Esophagus muscularis mucosa (tissue), 3 donors: ENCODE measurements around the gene ZPR1.

Source experiments
- CTCF ChIP-seq, 3 experiments: fragments of 200-600 bp in 2 of 3; fragments of 450-650 bp in 1 of 3; sonication (generic) in 2 of 3; IDR thresholded peaks; one replicate each; pipeline ENCODE4 v1.5.1; 2017 to 2019; ENCODE audit warnings: antibody characterized with exemption in 3 of 3, mild to moderate bottlenecking in 2 of 3, moderate library complexity in 1 of 3
- POLR2AphosphoS5 ChIP-seq, 2 donors: sonication (generic); formaldehyde crosslinking; IDR thresholded peaks; one replicate each; pipeline ENCODE4 v1.6.1; 2017; ENCODE audit warnings: antibody characterized with exemption in 2 of 2

- TF ChIP-seq CTCF (IDR thresholded peaks at IDR 0.05) (no peak), POLR2AphosphoS5 (IDR thresholded peaks at IDR 0.05) (no peak)
Observed at GRCh38 chr11:116804001-116804400, 16.2 kb upstream of the ZPR1 start.
